Measurements from ENCODE around the gene RBFA. TPM values are rescaled to one million over a fixed set of nuclear protein-coding genes. Genes with fewer than 3 reads are reported as not detected.

Gene RBFA
- total and polyA plus RNA-seq, 2 experiments from 2014 or later, result 33.8 to 43.3 TPM

- no peak for TF ChIP-seq ZNF462 (CRISPR knock-in tag; IDR thresholded peaks at IDR 0.05)
- no peak for TF ChIP-seq EZH2phosphoT487 (IDR thresholded peaks at IDR 0.05; ENCODE audit: unreplicated experiment)
- no peak for TF ChIP-seq EZH2 (IDR thresholded peaks at IDR 0.05; ENCODE audit: low read depth, unreplicated experiment)
- no peak for TF ChIP-seq POLR2AphosphoS5 (IDR thresholded peaks at IDR 0.05; ENCODE audit: low read depth)
- TF ChIP-seq ZNF114 (CRISPR knock-in tag; IDR thresholded peaks at IDR 0.05), result no peak
These were observed 46.7 kb upstream of the RBFA start (continued) for GRCh38 chr18:79987566-79987965.

GRCh38 chr18:79988071-79988450 is 46.2 kb upstream of the RBFA start:
- H3K27me3 ChIP-seq (ENCODE audit: insufficient read depth), result no peaks in the 10 kb centered on the region
- peak overlapping the region; percentile 79 for H3K4me2 ChIP-seq
- no peak overlapping the region for H2AFZ ChIP-seq
- H3K4me3 ChIP-seq, result peak overlapping the region; percentile 89
- no peaks in the 10 kb centered on the region for H3K9me2 ChIP-seq (ENCODE audit: insufficient read depth)
- H4K20me1 ChIP-seq (replicated peaks; ENCODE audit: insufficient read depth), result peaks cover 27% of the 10 kb centered on the region
- H3K4me1 ChIP-seq (ENCODE audit: insufficient read depth), result peaks cover 14% of the 10 kb centered on the region
- H3K9me3 Mint-ChIP-seq, result no peaks in the 10 kb centered on the region; the same call in 2 of the 3 replicates
- no peak for TF ChIP-seq ZNF114 (CRISPR knock-in tag; IDR thresholded peaks at IDR 0.05)
- peak; percentile 17 to 43; a peak in 3 of 4 replicates for TF ChIP-seq CTCF (conservative IDR thresholded peaks at IDR 0.05; ENCODE audit: low read depth in 2 of 2)
- no peaks in the 10 kb centered on the region for H3F3A ChIP-seq (replicated peaks; ENCODE audit: low read depth)
- peaks cover 51% of the 10 kb centered on the region for H3K79me2 ChIP-seq (replicated peaks; ENCODE audit: insufficient read depth)
- peak overlapping the region; percentile 81; the same call in 1 of the 2 replicates for H3K27ac Mint-ChIP-seq
- peaks cover 25% of the 10 kb centered on the region for H3K36me3 Mint-ChIP-seq (ENCODE audit: low read depth)
- H3K4me1 Mint-ChIP-seq, result peaks cover 21% of the 10 kb centered on the region
- DNase-seq (ENCODE audit: low spot score), result peak; percentile 72
- peak overlapping the region; percentile 96 for H3K4me3 Mint-ChIP-seq
- peak; percentile 77 for ATAC-seq
- peaks cover 8% of the 10 kb centered on the region for H3K36me3 ChIP-seq (ENCODE audit: insufficient read depth)
- peak overlapping the region; percentile 32; the same call in 1 of the 2 replicates for H3K27ac ChIP-seq (ENCODE audit: low read depth)
- peaks cover 3% of the 10 kb centered on the region for H3K27me3 Mint-ChIP-seq (ENCODE audit: insufficient read depth, low read depth, poor library complexity)
